ENCODE results near the gene RCAN1. TPM values are rescaled to one million over a fixed set of nuclear protein-coding genes. Genes with fewer than 3 reads are reported as not detected.
"Not testable (repeated sequence)": the region's sequence is repeated elsewhere in the genome, so short reads cannot be mapped to it uniquely, and the experiment has no call there.

The RCAN1 gene
- total RNA-seq, 1 experiment from 2014 or later = 28.3 TPM

- no peak for DNase-seq
- 0 out of 2 replicates have a peak, but pooled peaks cover 3% of the 10 kb centered on the region for H3K4me1 ChIP-seq
- H3K27ac ChIP-seq = no peak overlapping the region
- no peak overlapping the region for H3K4me3 ChIP-seq
- no peaks in the 10 kb centered on the region for H3K36me3 ChIP-seq
- no peaks in the 10 kb centered on the region for H3K27me3 ChIP-seq
- H3K9me3 ChIP-seq (replicated peaks) = no peaks in the 10 kb centered on the region
Observed at GRCh38 chr21:34612056-34612455, 2.9 kb downstream of the RCAN1 start.

GRCh38 chr21:34611528-34611927 is 3.4 kb downstream of the RCAN1 start:
- no peak for DNase-seq
- no peaks in the 10 kb centered on the region for H3K27me3 ChIP-seq
- no peak overlapping the region for H3K27ac ChIP-seq
- no peaks in the 10 kb centered on the region for H3K9me3 ChIP-seq (replicated peaks)
- H3K4me1 ChIP-seq = 0 out of 2 replicates have a peak, but pooled peaks cover 3% of the 10 kb centered on the region
- H3K4me3 ChIP-seq = no peak overlapping the region
- no peaks in the 10 kb centered on the region for H3K36me3 ChIP-seq

- DNase-seq = no peak
- no peaks in the 10 kb centered on the region for H3K9me3 ChIP-seq (replicated peaks)
- H3K27me3 ChIP-seq = no peaks in the 10 kb centered on the region
- H3K36me3 ChIP-seq = no peaks in the 10 kb centered on the region
- H3K4me3 ChIP-seq = no peak overlapping the region
- no peak overlapping the region for H3K27ac ChIP-seq
- 0 out of 2 replicates have a peak, but pooled peaks cover 3% of the 10 kb centered on the region for H3K4me1 ChIP-seq
Observed at GRCh38 chr21:34609933-34610549, 4.9 kb downstream of the RCAN1 start.

GRCh38 chr21:34609244-34609932 is 5.5 kb downstream of the RCAN1 start:
- H3K27me3 ChIP-seq = no peaks in the 10 kb centered on the region
- no peak for DNase-seq
- H3K4me1 ChIP-seq = 0 out of 2 replicates have a peak, but pooled peaks cover 3% of the 10 kb centered on the region
- H3K27ac ChIP-seq = no peak overlapping the region
- H3K9me3 ChIP-seq (replicated peaks) = no peaks in the 10 kb centered on the region
- no peak overlapping the region for H3K4me3 ChIP-seq
- no peaks in the 10 kb centered on the region for H3K36me3 ChIP-seq

- not testable (repeated sequence) for H3K27ac ChIP-seq; H3K4me1 ChIP-seq; DNase-seq; H3K27me3 ChIP-seq; H3K36me3 ChIP-seq; H3K4me3 ChIP-seq; H3K9me3 ChIP-seq (replicated peaks)
Observed at GRCh38 chr21:34607376-34607775, 7.5 kb downstream of the RCAN1 start.

- Histone ChIP-seq H3K27ac (no peak overlapping the region), H3K9me3 (replicated peaks) (no peaks in the 10 kb centered on the region), H3K4me1 (no peaks in the 10 kb centered on the region), H3K4me3 (no peak overlapping the region), H3K36me3 (no peaks in the 10 kb centered on the region), H3K27me3 (no peaks in the 10 kb centered on the region)
- no peak for DNase-seq
Observed at GRCh38 chr21:34606621-34607020, 8.3 kb downstream of the RCAN1 start.

GRCh38 chr21:34606051-34606450 is 8.9 kb downstream of the RCAN1 start:
- H3K9me3 ChIP-seq (replicated peaks) = no peaks in the 10 kb centered on the region
- H3K36me3 ChIP-seq = no peaks in the 10 kb centered on the region
- no peak for DNase-seq
- no peak overlapping the region for H3K4me3 ChIP-seq
- no peaks in the 10 kb centered on the region for H3K4me1 ChIP-seq
- no peaks in the 10 kb centered on the region for H3K27me3 ChIP-seq
- no peak overlapping the region for H3K27ac ChIP-seq

GRCh38 chr21:34604956-34605355 is 10.0 kb downstream of the RCAN1 start:
- not testable (repeated sequence) for H3K27me3 ChIP-seq; H3K4me1 ChIP-seq; H3K27ac ChIP-seq; H3K4me3 ChIP-seq; DNase-seq; H3K36me3 ChIP-seq; H3K9me3 ChIP-seq (replicated peaks)

GRCh38 chr21:34604556-34604955 is 10.4 kb downstream of the RCAN1 start:
- Histone ChIP-seq H3K4me1 (no peaks in the 10 kb centered on the region), H3K4me3 (no peak overlapping the region), H3K36me3 (no peaks in the 10 kb centered on the region), H3K27me3 (no peaks in the 10 kb centered on the region), H3K9me3 (replicated peaks) (no peaks in the 10 kb centered on the region), H3K27ac (no peak overlapping the region)
- DNase-seq = no peak

- Histone ChIP-seq H3K27ac (no peak overlapping the region), H3K27me3 (no peaks in the 10 kb centered on the region), H3K9me3 (replicated peaks) (no peaks in the 10 kb centered on the region), H3K4me1 (no peaks in the 10 kb centered on the region), H3K36me3 (no peaks in the 10 kb centered on the region), H3K4me3 (no peak overlapping the region)
- no peak for DNase-seq
Observed at GRCh38 chr21:34603710-34604057, 11.2 kb downstream of the RCAN1 start.

- no peaks in the 10 kb centered on the region for H3K27me3 ChIP-seq
- H3K4me1 ChIP-seq = no peaks in the 10 kb centered on the region
- H3K9me3 ChIP-seq (replicated peaks) = no peaks in the 10 kb centered on the region
- no peak overlapping the region for H3K27ac ChIP-seq
- H3K36me3 ChIP-seq = no peaks in the 10 kb centered on the region
- peak; percentile 47 to 70 for DNase-seq
- no peak overlapping the region for H3K4me3 ChIP-seq
Observed at GRCh38 chr21:34603002-34603709, 11.8 kb downstream of the RCAN1 start.

- H3K27ac ChIP-seq = no peak overlapping the region
- H3K36me3 ChIP-seq = no peaks in the 10 kb centered on the region
- no peaks in the 10 kb centered on the region for H3K27me3 ChIP-seq
- H3K9me3 ChIP-seq (replicated peaks) = no peaks in the 10 kb centered on the region
- no peaks in the 10 kb centered on the region for H3K4me1 ChIP-seq
- H3K4me3 ChIP-seq = no peak overlapping the region
- DNase-seq = no peak
Observed at GRCh38 chr21:34602061-34602460, 12.9 kb downstream of the RCAN1 start.

- no peak overlapping the region for H3K27ac ChIP-seq
- no peak overlapping the region for H3K4me3 ChIP-seq
- H3K27me3 ChIP-seq = no peaks in the 10 kb centered on the region
- no peaks in the 10 kb centered on the region for H3K9me3 ChIP-seq (replicated peaks)
- H3K4me1 ChIP-seq = no peaks in the 10 kb centered on the region
- DNase-seq = no peak
- H3K36me3 ChIP-seq = no peaks in the 10 kb centered on the region
Observed at GRCh38 chr21:34599534-34600101, 15.3 kb downstream of the RCAN1 start.

GRCh38 chr21:34598931-34599400 is 15.9 kb downstream of the RCAN1 start:
- Histone ChIP-seq H3K27ac (no peak overlapping the region), H3K27me3 (no peaks in the 10 kb centered on the region), H3K36me3 (no peaks in the 10 kb centered on the region), H3K4me3 (no peak overlapping the region), H3K4me1 (no peaks in the 10 kb centered on the region), H3K9me3 (replicated peaks) (no peaks in the 10 kb centered on the region)
- no peak for DNase-seq

GRCh38 chr21:34597406-34597805 is 17.5 kb downstream of the RCAN1 start:
- no peak for DNase-seq
- H3K36me3 ChIP-seq = no peaks in the 10 kb centered on the region
- H3K27me3 ChIP-seq = no peaks in the 10 kb centered on the region
- no peak overlapping the region for H3K4me3 ChIP-seq
- H3K9me3 ChIP-seq (replicated peaks) = no peaks in the 10 kb centered on the region
- H3K4me1 ChIP-seq = no peaks in the 10 kb centered on the region
- no peak overlapping the region for H3K27ac ChIP-seq

Measured in SJCRH30 (cell line).